T47D (cell line): Measurements from ENCODE around the gene INSM1.
A peak's percentile ranks its signal among the peaks of the same experiment; 100 is the strongest.

Source experiments
- DNase-seq, 2 experiments: peaks; one replicate each; pipeline versions ENCODE4 v3.0.0 to v3.0.0-alpha.2; 2011 to 2012; ENCODE audit warnings: low read depth in 1 of 2, low spot score in 1 of 2
- JUND ChIP-seq: IDR thresholded peaks from 2 replicates; pipeline ENCODE4 v1.6.1; 2012; ENCODE audit warnings: low read depth
- in situ Hi-C: cut with HindIII; loops from 2 replicates; pipeline ENCODE4 v1.10.0; 2016; ENCODE audit warnings: low sequenced_read_pairs, low pct_unique_long_range_greater_than_20kb

Gene INSM1

DNA sequence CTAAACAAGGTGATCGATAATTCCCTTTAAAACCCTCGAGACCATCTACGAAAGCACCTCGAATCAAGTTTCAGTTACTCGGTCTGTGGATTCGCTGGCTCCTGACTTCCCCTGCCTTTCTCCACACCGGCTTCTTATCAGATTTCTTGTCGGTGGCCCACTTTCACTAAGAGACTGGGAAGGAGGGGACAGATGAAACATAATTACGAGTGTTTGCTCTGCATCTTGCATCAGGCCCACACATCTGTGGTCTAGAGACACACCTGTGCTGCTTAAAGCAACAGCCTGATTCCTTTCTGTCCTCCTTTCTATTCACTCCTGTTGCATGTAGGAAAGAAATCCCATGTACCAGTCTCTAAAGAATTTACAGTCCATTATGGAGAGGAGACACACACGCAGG is 37.7 kb downstream of the INSM1 start:
- no peak for TF ChIP-seq JUND
- in situ Hi-C loops = no loop called here
- no peak for DNase-seq

DNA sequence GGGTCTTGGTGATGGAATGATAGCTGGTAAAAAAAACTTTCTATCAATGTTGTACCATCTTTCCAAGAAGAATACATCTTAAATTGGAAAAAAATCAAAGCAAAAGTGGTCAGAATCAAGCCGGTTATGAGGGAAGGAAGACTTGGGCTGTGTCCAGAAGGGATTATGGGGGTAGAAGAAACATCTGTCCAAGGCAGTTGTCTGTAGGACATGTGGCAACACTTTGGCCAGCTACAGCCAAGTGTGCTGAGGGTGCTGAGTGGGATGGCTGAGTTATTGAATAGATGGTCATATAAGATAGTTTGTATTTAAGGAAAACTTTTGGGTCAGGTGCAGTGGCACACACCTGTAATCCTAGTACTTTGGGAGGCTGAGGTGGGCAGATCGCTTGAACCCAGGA is 38.4 kb downstream of the INSM1 start:
- in situ Hi-C loops = no loop called here
- no peak for TF ChIP-seq JUND
- no peak for DNase-seq

DNA sequence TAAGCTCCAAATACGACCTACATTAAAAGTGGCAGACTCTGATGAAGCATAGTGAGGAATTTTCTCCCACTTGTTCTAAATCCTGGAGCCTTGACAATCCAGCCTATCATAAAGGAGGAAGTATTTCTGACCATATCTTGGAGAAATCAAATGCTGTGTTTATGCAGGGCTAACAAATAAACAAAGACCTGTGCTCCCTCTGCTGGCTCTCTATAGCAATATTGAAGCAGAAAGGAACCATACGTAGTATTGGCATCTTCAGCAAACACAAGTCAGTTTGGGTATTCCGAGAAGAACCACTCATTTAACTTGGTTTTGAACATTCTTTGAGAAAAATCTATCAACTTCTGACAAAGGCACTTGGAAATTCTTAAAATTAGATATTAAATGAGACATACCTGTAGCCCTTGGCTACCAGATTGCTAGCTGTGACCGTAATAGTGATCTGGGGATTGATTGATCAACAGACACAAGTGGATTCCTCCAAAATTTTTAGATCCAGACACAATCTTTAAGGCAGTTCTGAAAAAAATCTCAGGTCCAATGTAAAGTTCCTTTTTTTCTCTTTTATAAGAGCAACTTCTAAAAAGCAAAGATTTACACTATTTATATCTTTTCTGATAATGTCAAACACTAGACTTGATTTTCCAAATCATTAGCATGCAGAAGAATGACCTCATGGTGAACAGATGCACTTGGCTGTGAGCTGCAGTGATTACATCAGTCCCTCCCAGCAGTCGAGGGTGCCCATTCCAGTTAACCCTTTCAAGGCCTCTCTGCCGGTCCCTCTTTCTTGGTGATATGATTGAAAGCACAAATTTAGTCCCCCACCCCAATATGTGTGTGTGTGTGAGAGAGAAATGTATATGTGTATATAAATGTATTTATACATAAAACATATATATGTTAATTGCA is 40.2 kb downstream of the INSM1 start:
- DNase-seq = peak; percentile 65 to 82
- no peak for TF ChIP-seq JUND
- in situ Hi-C loops = no loop called here

DNA sequence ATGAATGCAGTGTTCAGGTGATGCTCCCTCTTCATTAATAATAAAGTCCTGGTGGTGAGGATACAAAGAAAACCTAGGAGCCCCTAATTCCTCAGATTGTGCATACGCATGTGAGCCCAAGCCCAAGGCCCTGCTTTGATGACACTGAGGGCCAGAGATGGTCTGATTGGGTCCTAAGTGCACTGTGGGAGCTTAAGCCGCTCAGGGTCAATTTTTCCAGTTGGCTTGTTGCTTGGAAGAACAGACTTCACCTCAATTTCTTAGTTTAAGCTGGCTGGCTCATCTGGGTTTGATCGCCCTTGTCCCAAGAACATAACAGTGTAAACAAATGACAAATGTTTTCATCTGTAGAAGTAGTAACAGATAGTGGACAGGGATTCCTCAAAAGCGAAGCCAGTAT is 41.4 kb downstream of the INSM1 start:
- in situ Hi-C loops = no loop called here
- TF ChIP-seq JUND = no peak
- DNase-seq = no peak

DNA sequence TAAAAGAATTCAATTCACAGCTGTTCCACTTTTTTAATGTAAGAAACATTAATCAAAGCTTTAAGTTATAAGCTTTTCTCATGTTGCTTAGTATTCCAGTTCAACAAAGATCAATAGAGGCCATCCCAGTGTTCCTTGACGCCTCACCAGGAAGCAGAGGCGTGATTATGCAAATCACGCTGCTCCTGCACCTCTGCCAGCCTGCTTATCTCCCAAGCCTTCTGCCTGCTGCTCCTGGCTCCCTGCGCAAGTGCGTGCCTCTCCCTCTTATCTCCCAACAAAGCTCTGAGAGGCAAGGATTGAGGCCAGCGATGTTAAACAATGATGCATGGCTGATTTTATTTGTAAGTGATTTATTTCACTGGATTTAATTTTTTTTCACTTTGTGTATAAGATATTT is 42.8 kb downstream of the INSM1 start:
- no peak for TF ChIP-seq JUND
- no peak for DNase-seq
- in situ Hi-C loops = no loop called here

DNA sequence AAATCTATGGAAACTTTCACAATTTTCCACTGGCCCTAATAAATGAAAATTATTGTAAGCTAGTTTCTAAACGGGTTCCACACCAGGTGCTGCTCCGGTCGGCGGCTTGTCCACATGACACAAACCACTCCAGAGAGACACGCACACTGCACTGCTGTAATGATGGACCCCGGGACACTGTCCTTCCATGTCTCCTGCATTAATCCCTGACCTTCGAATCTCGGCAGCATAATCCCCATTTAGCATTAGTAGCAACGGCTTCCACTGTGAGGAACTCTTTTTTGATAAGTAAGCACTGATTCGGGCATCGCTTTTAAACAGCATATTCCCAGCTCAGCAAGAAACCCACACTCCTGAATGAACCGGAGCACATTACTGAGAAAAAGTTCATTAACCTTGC is 43.5 kb downstream of the INSM1 start:
- no peak for DNase-seq
- in situ Hi-C loops = no loop called here
- no peak for TF ChIP-seq JUND

DNA sequence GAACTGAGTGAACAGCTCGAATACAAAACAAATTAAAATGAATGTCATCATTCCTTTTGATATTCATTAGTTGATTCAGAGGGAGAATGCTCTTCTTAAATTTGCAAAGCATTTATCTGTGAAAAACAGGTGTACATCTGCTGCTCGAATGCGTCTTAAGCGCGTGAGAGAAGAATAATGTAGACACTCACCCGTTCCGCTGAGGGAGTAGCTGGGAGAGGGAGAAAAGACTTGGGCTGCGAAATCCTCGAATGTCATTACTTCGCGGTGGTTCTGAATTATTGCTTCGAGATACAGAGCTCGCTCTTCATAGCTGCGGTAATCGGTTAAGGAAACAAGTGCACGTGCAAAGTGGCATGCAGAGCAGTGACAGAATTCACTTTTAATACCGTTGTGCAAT is 43.9 kb downstream of the INSM1 start:
- in situ Hi-C loops = no loop called here
- DNase-seq = no peak
- no peak for TF ChIP-seq JUND

DNA sequence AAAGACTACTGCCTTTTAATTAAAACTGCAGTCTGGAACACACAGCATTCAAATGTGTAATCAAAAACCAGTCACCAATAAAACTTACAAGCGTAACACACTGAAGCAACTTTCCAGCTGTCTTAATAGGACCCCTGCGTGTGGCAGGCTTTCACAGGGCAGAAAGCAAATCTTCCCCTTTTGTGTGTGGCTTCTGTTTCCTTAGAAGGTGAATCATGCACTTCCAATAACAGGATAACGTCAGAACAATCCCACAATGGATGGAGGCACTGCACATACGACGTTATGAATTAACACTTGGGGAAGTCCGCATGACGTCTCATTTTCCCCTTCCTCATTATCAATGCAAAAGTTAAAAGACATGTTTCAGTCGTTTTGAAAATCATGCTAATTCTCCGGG is 44.8 kb downstream of the INSM1 start:
- TF ChIP-seq JUND = no peak
- in situ Hi-C loops = no loop called here
- DNase-seq = no peak

DNA sequence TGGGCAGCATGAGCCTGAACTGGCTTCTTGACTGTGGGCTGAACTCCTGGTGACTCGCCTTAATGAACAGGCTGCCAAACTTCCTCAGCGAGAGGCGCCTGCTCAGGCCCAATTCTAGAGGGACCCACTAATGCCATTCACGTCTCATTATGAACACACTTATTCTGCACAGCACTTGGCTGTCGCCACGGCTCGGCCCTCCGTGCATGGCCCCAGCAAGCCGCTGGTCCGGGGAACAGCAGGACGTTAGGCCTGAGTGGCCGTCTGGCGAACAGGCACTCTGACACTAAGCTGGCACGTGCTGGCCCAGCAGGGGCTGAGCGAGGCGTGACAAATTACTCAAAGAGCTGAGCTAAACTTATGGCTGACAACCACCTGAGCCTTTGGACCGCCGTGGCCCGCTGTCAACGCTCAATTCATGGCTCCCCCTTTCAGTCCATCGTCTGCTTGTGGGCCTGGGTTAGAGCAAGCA is 45.9 kb downstream of the INSM1 start:
- in situ Hi-C loops = no loop called here
- TF ChIP-seq JUND = no peak
- DNase-seq = no peak

DNA sequence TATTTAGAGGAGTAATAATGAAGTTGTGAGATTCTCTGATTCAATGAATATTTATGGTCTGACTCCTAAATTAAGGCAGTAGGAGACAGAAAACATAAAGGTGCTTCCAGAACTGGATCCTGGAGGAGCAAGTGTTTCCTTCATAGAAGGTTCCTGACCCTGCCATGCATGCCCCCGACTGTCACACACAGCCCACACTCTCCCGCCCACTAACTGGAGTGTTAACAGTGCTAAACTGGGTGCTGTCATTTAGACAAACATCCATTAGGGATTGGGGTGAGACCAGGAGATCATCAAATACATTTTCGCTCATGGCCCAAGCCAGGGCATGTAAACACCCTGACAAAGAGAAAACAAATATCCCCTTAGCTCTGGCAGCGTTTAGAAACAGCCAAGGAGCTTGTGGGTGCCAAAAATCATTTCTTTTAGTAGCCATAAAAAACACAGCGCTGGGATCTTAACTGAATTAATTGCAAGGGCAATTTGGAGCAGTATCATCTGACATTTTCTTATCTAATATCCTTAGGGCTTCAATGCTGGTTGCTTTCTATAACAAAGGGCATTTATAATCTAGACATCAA is 46.8 kb downstream of the INSM1 start:
- no peak for TF ChIP-seq JUND
- DNase-seq = no peak
- in situ Hi-C loops = no loop called here

DNA sequence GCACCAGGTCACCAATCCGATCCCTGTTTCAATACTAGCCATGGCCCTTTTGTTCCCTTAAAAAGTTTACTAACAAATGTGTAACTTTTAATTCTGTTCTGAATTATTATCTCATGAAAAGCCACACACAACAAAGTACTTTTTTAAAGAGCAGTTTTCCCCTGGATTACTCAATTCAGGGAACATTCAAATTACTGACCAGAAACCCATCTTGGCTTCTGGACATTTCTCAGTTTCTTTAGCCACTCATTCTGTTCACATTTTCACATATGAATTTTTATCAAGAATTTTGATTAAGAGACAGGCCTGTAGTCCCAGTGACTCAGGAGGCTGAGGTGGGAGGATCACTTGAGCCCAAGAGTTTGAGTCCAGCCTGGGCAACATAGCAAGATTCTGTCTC is 47.4 kb downstream of the INSM1 start:
- DNase-seq = no peak
- no peak for TF ChIP-seq JUND
- in situ Hi-C loops = no loop called here

DNA sequence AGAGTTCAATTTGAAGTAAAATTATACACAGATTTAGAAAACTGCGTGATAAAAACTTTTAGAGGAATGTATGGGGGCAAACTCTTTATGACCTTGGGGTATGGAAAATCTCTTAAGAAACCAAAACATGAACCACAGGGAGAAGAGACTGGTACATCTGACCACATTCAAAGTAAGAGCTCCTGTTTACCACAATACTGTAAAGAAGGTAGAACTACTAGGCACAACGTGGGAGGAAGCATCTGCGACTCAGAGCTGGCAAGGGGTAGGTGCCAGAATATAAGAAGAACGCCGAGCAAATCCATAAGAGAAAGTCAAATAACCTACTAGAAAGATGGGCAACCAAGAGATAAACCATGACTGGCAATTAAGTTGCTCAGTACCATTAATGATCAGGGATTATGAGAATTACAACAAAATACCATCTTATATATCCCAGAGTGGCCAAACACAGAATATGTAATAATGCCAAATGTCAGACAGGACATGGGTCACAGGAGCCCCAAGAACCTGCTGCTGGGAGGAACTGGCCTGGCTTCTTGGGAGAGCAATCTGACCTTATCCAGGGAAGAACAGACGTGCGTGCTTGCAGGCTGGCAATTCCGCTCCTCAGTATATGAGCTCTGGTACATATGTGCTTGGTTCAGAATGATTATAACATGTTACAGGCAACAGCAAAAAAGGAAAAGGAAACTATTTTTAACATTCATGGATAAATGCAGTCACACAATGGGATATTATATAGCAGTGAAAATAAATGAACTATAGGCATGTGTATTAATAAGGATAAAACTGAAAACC is 50.2 kb downstream of the INSM1 start:
- no peak for TF ChIP-seq JUND
- DNase-seq = no peak
- in situ Hi-C loops = no loop called here
